Kidney (tissue), 14 donors: Measurements from ENCODE around the gene LGALS7. TPM values are rescaled to one million over a fixed set of nuclear protein-coding genes. Genes with fewer than 3 reads are reported as not detected.

ENCODE experiments used
- DNase-seq, 5 donors: peaks; one replicate each; pipeline ENCODE4 v3.0.0-alpha.2; 2013 to 2020
- FAIRE-seq: peaks from 2 replicates; lab custom pipeline; 2012; peaks lifted over from hg19 to GRCh38; lab: Jason Lieb, UNC
- H3K27ac ChIP-seq, 2 donors: one replicate each; pipeline ENCODE4 v1.7.0; 2013; ENCODE audit warnings: low read depth in 2 of 2, low read length in 2 of 2, inconsistent platforms in 1 of 2
- H3K27me3 ChIP-seq: one replicate; pipeline ENCODE4 v1.7.1; 2013; ENCODE audit warnings: low read length, inconsistent platforms; ENCODE audit not compliant: control insufficient read depth, insufficient read depth
- H3K36me3 ChIP-seq, 3 donors: one replicate each; pipeline versions ENCODE4 v1.7.0 to v1.7.1; 2013; ENCODE audit warnings: low read length in 3 of 3, control low read depth in 1 of 3, inconsistent platforms in 1 of 3; ENCODE audit not compliant: insufficient read depth in 3 of 3, control insufficient read depth in 2 of 3
- H3K4me1 ChIP-seq, 3 donors: one replicate each; pipeline versions ENCODE4 v1.7.0 to v1.7.1; 2013; ENCODE audit warnings: low read length in 3 of 3, inconsistent platforms in 1 of 3, low read depth in 1 of 3; ENCODE audit not compliant: control insufficient read depth in 2 of 3, insufficient read depth in 2 of 3
- H3K4me3 ChIP-seq, 3 donors: one replicate each; pipeline versions ENCODE4 v1.7.0 to v1.8.1; 2013; ENCODE audit warnings: low read length in 3 of 3, control low read depth in 1 of 3, inconsistent platforms in 1 of 3
- H3K9ac ChIP-seq, 3 donors: one replicate each; pipeline versions ENCODE4 v1.7.0 to v1.7.1; 2013; ENCODE audit warnings: low read length in 3 of 3, control low read depth in 1 of 3, inconsistent platforms in 1 of 3
- H3K9me3 ChIP-seq, 3 donors: one replicate each; pipeline versions ENCODE4 v1.7.0 to v1.7.1; 2013; ENCODE audit warnings: low read length in 3 of 3, control low read depth in 1 of 3, inconsistent platforms in 1 of 3; ENCODE audit not compliant: control insufficient read depth in 2 of 3, insufficient read depth in 1 of 3
- intact Hi-C: fragments of 100-400 bp; cut with DNase I; formaldehyde crosslinking; loops from one replicate; pipeline ENCODE4 v1.11.1; 2022
- polyA plus RNA-seq: library from polyadenylated mRNA; stranded (reverse); fragments of 350-450 nt; fragmentation: Illumina TruSeq; extraction: RNeasy Lipid Tissue Mini Kit (QIAGEN cat#74804); gene quantifications from one replicate; pipeline ENCODE4 v1.2.3, GENCODE V29; 2014; ENCODE audit warnings: low read depth, low replicate concordance; ENCODE audit not compliant: insufficient read depth
- total RNA-seq: library from RNA; stranded (reverse); fragmentation: NEBNext Ultra II Directional; extraction: Animal tissue kit (Norgen Biotek cat#: 25700); gene quantifications from one replicate; pipeline ENCODE4 v1.2.1, GENCODE V29; 2021
- TF ChIP-seq, protein P1 (sequence below): IDR thresholded peaks from 3 replicates; pipeline ENCODE4 v1.5.1; 2012; ENCODE audit warnings: mild to moderate bottlenecking, moderate library complexity, borderline replicate concordance; ENCODE audit not compliant: insufficient read depth; ENCODE audit errors: extremely low read depth
- donor health status: control.
- donor health status: control.
- donor health status: control.
- donor health status: control.
- donor health status: control.
- donor health status: DM: yes; HTN: yes; CAD: no.
- donor health status: Normal renal cell carcinoma (clear cell type).

LGALS7 gene
- total and polyA plus RNA-seq, 2 donors from 2014 or later: 1.3 TPM; not detected in 1

DNA sequence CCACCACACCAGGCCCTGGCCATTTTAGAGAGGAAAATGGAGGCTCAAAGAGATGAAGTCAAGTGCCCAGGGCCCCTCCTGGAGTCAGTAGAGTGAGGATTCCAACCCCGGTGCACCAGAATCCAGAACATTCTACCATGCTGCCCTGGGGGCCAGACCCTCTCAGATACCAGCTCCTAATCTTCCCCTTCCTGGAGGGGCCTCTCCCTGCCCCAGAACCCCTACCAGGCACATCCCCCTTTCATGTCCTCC, 40.1 kb downstream of the LGALS7 start:
- Histone ChIP-seq H3K9ac (no peak overlapping the region), H3K36me3 (peaks cover 3 to 11% (median 4%) of the 10 kb centered on the region in 3 donors), H3K4me1 (peaks cover 0 to 12% (median 5%) of the 10 kb centered on the region in 3 donors), H3K27me3 (no peaks in the 10 kb centered on the region), H3K27ac (peak overlapping the region; percentile 46 to 56), H3K4me3 (no peak overlapping the region), H3K9me3 (no peaks in the 10 kb centered on the region)
- intact Hi-C loops: no loop called here
- TF ChIP-seq, protein P1, sequence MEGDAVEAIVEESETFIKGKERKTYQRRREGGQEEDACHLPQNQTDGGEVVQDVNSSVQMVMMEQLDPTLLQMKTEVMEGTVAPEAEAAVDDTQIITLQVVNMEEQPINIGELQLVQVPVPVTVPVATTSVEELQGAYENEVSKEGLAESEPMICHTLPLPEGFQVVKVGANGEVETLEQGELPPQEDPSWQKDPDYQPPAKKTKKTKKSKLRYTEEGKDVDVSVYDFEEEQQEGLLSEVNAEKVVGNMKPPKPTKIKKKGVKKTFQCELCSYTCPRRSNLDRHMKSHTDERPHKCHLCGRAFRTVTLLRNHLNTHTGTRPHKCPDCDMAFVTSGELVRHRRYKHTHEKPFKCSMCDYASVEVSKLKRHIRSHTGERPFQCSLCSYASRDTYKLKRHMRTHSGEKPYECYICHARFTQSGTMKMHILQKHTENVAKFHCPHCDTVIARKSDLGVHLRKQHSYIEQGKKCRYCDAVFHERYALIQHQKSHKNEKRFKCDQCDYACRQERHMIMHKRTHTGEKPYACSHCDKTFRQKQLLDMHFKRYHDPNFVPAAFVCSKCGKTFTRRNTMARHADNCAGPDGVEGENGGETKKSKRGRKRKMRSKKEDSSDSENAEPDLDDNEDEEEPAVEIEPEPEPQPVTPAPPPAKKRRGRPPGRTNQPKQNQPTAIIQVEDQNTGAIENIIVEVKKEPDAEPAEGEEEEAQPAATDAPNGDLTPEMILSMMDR: no peak
- FAIRE-seq: no peak
- no peak for DNase-seq

DNA sequence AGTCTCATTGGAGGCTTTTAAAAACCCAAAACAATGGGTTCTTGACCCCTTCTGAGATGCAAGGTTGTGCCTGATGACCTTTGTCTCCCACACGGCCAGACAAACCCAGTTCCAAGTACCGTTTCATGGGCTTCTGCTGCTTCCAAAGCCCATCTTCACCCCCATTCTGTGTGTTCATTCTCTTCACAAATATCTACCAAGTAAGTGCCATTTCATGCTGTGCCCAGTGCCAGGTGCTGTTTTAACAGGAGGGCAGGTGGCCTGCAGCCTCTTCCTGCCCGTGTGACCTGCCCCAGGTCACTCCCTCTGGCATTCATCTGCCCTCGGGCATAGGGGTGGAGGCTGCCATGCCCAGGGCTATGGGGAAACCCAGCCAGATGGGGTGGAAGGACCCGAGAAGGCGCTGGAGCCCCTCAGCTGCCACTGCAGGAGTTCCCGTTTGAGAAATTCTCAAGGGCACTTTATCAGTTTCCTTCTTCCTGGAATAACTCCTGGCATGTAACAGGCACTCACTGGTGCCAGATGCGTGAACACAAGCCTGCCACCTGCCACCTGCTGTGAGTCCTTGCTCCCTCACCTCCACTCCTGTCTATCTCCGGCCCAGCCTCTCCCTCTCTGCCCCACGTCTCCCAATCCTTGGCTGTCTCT, 41.5 kb downstream of the LGALS7 start:
- TF ChIP-seq, protein P1: no peak
- intact Hi-C loops: no loop called here
- Histone ChIP-seq H3K36me3 (peaks cover 3 to 17% (median 9%) of the 10 kb centered on the region in 3 donors), H3K9ac (peak overlapping the region in 1 of 3 donors; percentile 3), H3K4me1 (peaks cover 0 to 23% (median 5%) of the 10 kb centered on the region in 3 donors), H3K9me3 (no peaks in the 10 kb centered on the region), H3K27ac (peak overlapping the region; percentile 73 to 82), H3K4me3 (no peak overlapping the region), H3K27me3 (no peaks in the 10 kb centered on the region)
- no peak for FAIRE-seq
- peak in 2 of 5 donors; percentile 41 to 79 for DNase-seq

DNA sequence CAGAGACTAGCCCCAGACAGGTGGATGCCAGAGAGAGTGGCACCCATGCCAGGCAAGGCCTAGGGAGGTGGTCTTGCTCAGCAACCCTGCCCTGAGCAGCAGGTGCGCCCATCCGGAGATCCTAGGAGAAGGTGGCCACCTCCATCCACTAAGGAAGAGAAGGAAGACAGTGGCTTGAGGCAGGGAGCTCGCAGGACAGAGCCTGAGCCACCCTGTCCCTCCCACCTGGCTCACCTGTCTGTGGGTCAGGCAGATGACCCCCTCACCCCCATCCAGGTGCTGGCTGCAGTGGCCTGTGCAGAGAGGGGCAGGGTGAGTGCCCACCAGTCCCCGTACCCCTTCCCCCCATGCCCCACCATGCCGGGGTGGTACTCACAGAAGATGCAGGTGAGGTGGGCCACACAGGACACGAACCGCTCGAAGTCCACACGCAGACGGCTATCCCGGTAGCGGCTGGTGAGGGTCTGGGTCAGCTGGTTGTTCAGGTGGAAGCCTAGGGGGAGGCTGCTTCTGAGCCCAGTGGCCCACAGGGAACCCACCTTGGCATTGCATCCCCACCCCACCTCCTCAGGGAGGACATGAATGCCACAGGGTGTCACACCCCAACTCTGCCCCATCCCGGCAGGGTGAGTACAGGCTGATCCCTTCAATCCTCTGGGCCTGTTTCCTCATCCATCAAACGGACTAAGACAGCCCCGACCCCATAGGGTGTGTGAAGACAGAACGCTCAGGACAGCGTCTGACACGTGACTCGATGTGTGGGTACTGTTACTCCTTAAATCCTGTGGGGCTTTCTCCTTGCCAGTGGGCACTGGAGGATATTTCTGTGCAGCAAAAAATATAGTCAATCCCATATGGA, 42.4 kb downstream of the LGALS7 start:
- Histone ChIP-seq H3K27ac (peak overlapping the region; percentile 73 to 82), H3K4me3 (no peak overlapping the region), H3K9ac (peak overlapping the region in 1 of 3 donors; percentile 3), H3K4me1 (peaks cover 0 to 24% (median 5%) of the 10 kb centered on the region in 3 donors), H3K9me3 (no peaks in the 10 kb centered on the region), H3K27me3 (no peaks in the 10 kb centered on the region), H3K36me3 (peaks cover 3 to 25% (median 12%) of the 10 kb centered on the region in 3 donors)
- TF ChIP-seq, protein P1: no peak
- intact Hi-C loops: no loop called here
- no peak for FAIRE-seq
- DNase-seq: peak in 2 of 5 donors; percentile 51 to 75
